Lower leg skin (tissue), 3 donors: Measurements from ENCODE around the gene KIDINS220.

Source experiments
- CTCF ChIP-seq, 3 donors: fragments of 450-650 bp; IDR thresholded peaks; one replicate each; pipeline ENCODE4 v1.5.1; 2016; ENCODE audit warnings: antibody characterized with exemption in 3 of 3, mild to moderate bottlenecking in 3 of 3, moderate library complexity in 2 of 3
- POLR2A ChIP-seq, 2 donors: fragments of 450-650 bp; IDR thresholded peaks; one replicate each; pipeline ENCODE4 v1.6.1; 2016 to 2017; ENCODE audit warnings: antibody characterized with exemption in 2 of 2, mild to moderate bottlenecking in 1 of 2, moderate library complexity in 1 of 2

DNA sequence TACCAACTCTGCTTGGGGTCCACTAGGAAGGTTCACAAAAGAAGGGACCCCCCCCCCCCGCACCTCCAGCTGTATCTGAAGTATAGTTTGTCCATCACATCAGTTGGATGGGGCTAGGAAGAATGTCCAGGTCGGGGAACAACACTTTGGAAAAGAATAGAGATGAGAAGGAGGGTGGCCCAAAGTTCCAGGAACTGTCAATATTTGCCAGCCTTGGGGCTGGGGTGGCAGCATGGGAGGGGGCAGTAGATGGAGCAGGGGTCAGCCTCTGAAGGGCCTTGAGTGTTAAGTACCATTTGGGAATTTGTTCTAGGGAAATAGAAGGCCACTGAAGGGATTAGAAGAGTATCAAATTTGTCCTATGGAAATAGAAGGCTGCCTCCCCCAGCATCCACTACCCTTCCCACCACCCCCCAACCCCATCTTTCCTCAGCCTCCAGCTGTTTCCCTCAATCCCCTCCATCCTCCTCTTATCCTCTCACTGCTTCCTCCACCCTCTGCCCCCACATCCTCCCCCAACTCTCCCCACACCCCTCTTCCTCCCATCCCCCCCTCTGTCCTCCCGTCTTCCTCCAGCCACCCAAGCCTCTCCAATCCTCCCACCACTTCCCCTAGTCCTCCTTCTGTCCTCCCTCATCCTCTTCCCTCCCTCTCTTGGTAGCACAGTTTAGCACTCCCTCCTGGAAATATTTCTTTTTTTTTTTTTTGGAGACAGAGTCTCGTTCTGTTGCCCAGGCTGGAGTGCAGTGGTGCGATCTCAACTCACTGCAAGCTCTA lies 2.0 kb upstream of the KIDINS220 start:
- TF ChIP-seq CTCF (IDR thresholded peaks at IDR 0.05) = no peak
- TF ChIP-seq POLR2A (IDR thresholded peaks at IDR 0.05) = no peak
